Activated CD4-positive, alpha-beta memory T cell treated with anti-CD3 and anti-CD28 coated beads, Interleukin-2, amount 10 ng/mL, durations not matched to agents 7 days and 5 days (primary cell): ENCODE measurements around the gene EIF4H. TPM values are rescaled to one million over a fixed set of nuclear protein-coding genes. Genes with fewer than 3 reads are reported as not detected.
"Not testable (repeated sequence)": the region's sequence is repeated elsewhere in the genome, so short reads cannot be mapped to it uniquely, and the experiment has no call there.

Experiments used
- CTCF ChIA-PET: fragments of 350-600 bp; sonication (Branson Sonifier 250); formaldehyde crosslinking; loops from one replicate; lab custom pipeline; 2021; ENCODE audit warnings: antibody characterized with exemption, inconsistent platforms; lab: Charles Lee
- POLR2A ChIA-PET: fragments of 350-600 bp; sonication (Branson Sonifier 250); formaldehyde crosslinking; loops from one replicate; lab custom pipeline; 2021; ENCODE audit warnings: antibody characterized with exemption; lab: Charles Lee
- DNase-seq: peaks from one replicate; pipeline ENCODE4 v3.0.0-alpha.2; 2020
- H3K27ac Mint-ChIP-seq: one replicate; pipeline ENCODE4 v1.8.0; 2021; ENCODE audit warnings: mild to moderate bottlenecking, mixed read lengths
- H3K27me3 Mint-ChIP-seq: one replicate; pipeline ENCODE4 v1.8.0; 2021; ENCODE audit warnings: mixed read lengths
- H3K36me3 Mint-ChIP-seq: one replicate; pipeline ENCODE4 v1.8.0; 2021; ENCODE audit warnings: low read depth, mixed read lengths
- H3K4me1 Mint-ChIP-seq: one replicate; pipeline ENCODE4 v1.8.0; 2021; ENCODE audit warnings: mixed read lengths
- H3K4me3 Mint-ChIP-seq: one replicate; pipeline ENCODE4 v1.8.0; 2021; ENCODE audit warnings: mild to moderate bottlenecking, mixed read lengths
- H3K9me3 Mint-ChIP-seq: one replicate; pipeline ENCODE4 v1.8.0; 2021; ENCODE audit warnings: mixed read lengths
- total RNA-seq, 2 experiments: library from RNA; stranded (reverse); gene quantifications; one replicate each; pipeline ENCODE4 v1.2.3, GENCODE V29; 2021

The EIF4H gene
- total RNA-seq, 2 experiments from 2014 or later, result 295 to 320 TPM

DNA sequence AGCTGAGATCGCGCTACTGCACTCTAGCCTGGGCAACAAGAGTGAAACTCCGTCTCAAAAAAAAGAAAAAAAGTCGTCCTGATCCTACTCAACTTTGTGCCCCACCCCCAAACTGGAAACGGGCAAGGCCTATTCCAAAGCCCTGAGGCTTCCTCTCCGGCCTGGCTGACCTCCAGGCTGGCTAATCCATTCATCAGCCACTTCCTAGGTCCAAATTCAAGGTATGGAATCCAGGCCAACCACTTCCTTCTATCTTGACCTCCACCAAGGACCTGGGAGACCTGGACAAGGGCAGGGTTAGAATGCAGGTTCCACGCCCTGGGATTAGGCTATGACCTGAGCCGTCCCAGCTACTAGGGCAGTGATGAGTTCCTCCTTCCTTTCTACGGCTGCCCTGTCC, 20.4 kb upstream of the EIF4H start:
- ChIA-PET CTCF (no interaction called here), POLR2A (no interaction called here)
- Mint-ChIP-seq H3K9me3 (no peaks in the 10 kb centered on the region), H3K27ac (no peak overlapping the region), H3K27me3 (no peaks in the 10 kb centered on the region), H3K4me1 (no peaks in the 10 kb centered on the region), H3K4me3 (no peak overlapping the region), H3K36me3 (no peaks in the 10 kb centered on the region)
- no peak for DNase-seq

DNA sequence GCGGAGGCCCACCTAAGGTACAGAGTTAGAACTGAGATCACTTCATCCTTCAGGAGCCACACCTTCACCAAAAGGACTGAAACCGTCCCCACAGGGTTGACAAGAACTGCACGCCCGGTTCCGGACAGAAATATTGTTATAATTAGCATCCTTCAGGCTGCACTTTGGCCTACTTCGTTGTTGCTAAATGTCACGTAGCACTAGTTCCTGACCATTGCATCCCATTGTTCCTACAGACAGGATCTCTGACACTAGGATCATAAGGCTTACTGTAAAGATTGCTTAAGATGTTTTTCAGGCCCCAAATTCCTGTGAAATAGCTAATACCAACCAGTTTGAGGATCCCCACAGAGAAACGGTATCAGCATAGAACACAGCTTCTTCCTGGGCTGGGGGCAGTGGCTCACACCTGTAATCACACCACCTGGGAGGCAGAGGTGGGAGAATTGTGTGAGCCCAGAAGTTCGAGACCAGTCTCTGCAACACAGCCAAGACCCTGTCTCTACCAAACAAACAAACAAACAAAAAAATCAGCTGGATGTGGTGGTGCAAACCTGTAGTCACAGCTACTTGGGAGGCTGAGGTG, 18.3 kb upstream of the EIF4H start:
- no peak overlapping the region for H3K4me3 Mint-ChIP-seq
- H3K36me3 Mint-ChIP-seq, result no peaks in the 10 kb centered on the region
- no peaks in the 10 kb centered on the region for H3K9me3 Mint-ChIP-seq
- no peaks in the 10 kb centered on the region for H3K4me1 Mint-ChIP-seq
- DNase-seq, result no peak
- CTCF ChIA-PET, result no interaction called here
- POLR2A ChIA-PET, result no interaction called here
- no peak overlapping the region for H3K27ac Mint-ChIP-seq
- no peaks in the 10 kb centered on the region for H3K27me3 Mint-ChIP-seq

- no peak overlapping the region for H3K4me3 Mint-ChIP-seq
- POLR2A ChIA-PET, result no interaction called here
- H3K9me3 Mint-ChIP-seq, result no peaks in the 10 kb centered on the region
- CTCF ChIA-PET, result interaction anchor here (1.3 kb wide), 1 partner anchor 26 kb away, joined by 4 read pairs; no protein-coding TSS in a partner anchor
- H3K27me3 Mint-ChIP-seq, result no peaks in the 10 kb centered on the region
- no peak overlapping the region for H3K27ac Mint-ChIP-seq
- H3K36me3 Mint-ChIP-seq, result no peaks in the 10 kb centered on the region
- no peak for DNase-seq
- no peaks in the 10 kb centered on the region for H3K4me1 Mint-ChIP-seq
Measured at GRCh38 chr7:74157605-74158004, 16.6 kb upstream of the EIF4H start.

GRCh38 chr7:74164985-74165456, 9.1 kb upstream of the EIF4H start:
- ChIA-PET CTCF (interaction anchor here (0.6 to 1.4 kb wide), 2 partner anchors 16 to 497 kb away, joined by 3 read pairs; no protein-coding TSS in a partner anchor), POLR2A (interaction anchor here (1.4 kb wide), 1 partner anchor 9 kb away, joined by 10 read pairs; the partner anchor contains the start of gene EIF4H)
- DNase-seq, result no peak
- Mint-ChIP-seq H3K27ac (no peak overlapping the region), H3K4me1 (no peaks in the 10 kb centered on the region), H3K9me3 (no peaks in the 10 kb centered on the region), H3K27me3 (no peaks in the 10 kb centered on the region), H3K36me3 (no peaks in the 10 kb centered on the region), H3K4me3 (no peak overlapping the region)

- DNase-seq, result no peak
- no peaks in the 10 kb centered on the region for H3K9me3 Mint-ChIP-seq
- ChIA-PET POLR2A (no interaction called here), CTCF (no interaction called here)
- no peaks in the 10 kb centered on the region for H3K4me1 Mint-ChIP-seq
- H3K27ac Mint-ChIP-seq, result no peak overlapping the region
- no peaks in the 10 kb centered on the region for H3K36me3 Mint-ChIP-seq
- H3K4me3 Mint-ChIP-seq, result no peak overlapping the region
- no peaks in the 10 kb centered on the region for H3K27me3 Mint-ChIP-seq
Measured at GRCh38 chr7:74165867-74166593, 8.1 kb upstream of the EIF4H start.

GRCh38 chr7:74167324-74167723, 6.8 kb upstream of the EIF4H start:
- H3K4me1 Mint-ChIP-seq, POLR2A ChIA-PET, H3K27ac Mint-ChIP-seq, DNase-seq, H3K4me3 Mint-ChIP-seq, H3K36me3 Mint-ChIP-seq, H3K27me3 Mint-ChIP-seq, H3K9me3 Mint-ChIP-seq: not testable (repeated sequence)
- CTCF ChIA-PET, result interaction anchor here (0.6 to 1.2 kb wide), 5 partner anchors 10 to 100 kb away, joined by 3 to 4 read pairs (median 3); no protein-coding TSS in a partner anchor

DNA sequence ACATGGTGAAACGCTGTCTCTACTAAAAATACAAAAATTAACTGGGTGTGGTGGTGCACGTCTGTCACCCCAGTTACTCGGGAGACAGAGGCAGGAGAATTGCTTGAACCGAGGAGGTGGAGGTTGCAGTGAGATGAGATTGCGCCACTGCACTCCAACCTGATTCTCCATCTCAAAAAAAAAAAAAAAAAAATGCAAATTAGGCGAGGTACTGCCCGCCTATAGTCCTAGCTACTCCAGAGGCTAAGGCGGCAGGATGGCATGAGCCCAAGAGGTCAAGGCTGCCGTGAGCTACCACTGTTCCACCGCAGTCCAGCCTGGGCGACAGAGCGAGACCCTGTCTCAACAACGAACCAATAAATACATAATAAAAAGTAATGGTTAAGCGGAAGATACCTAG, 1.1 kb upstream of the EIF4H start:
- H3K27me3 Mint-ChIP-seq, result no peaks in the 10 kb centered on the region
- CTCF ChIA-PET, result interaction anchor here (3.4 kb wide), 1 partner anchor 11 kb away, joined by 24 read pairs; no protein-coding TSS in a partner anchor
- POLR2A ChIA-PET, result interaction anchor here (1.2 to 3.0 kb wide), 9 partner anchors 8 to 146 kb away, joined by 3 to 39 read pairs (median 10); partner anchors contain the start of gene LIMK1
- peak overlapping the region; percentile 82 for H3K4me3 Mint-ChIP-seq
- no peaks in the 10 kb centered on the region for H3K9me3 Mint-ChIP-seq
- H3K27ac Mint-ChIP-seq, result peak overlapping the region; percentile 66
- no peak for DNase-seq
- H3K36me3 Mint-ChIP-seq, result peaks cover 21% of the 10 kb centered on the region
- H3K4me1 Mint-ChIP-seq, result peaks cover 39% of the 10 kb centered on the region

DNA sequence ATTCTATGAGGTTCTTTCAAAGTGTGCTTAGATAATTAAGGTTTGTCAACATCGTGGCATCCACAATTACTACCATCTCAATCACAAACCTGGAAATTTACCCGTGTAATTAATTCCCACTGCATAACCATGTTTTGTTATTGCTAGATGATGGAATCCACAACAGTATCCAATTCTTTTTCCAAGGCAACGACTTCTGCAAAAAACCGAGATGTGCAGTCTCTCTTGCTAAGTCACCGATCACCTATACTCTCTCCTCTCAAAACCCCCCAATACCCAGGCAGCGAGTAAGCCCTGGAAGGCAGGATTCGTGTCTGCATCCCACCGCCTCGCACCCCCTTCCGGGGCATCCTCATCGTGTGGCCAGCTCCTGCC, 678 bp upstream of the EIF4H start:
- ChIA-PET CTCF (interaction anchor here (1.2 to 3.4 kb wide), 2 partner anchors 11 to 33 kb away, joined by 4 to 24 read pairs; no protein-coding TSS in a partner anchor), POLR2A (interaction anchor here (0.6 to 3.0 kb wide), 18 partner anchors 9 to 147 kb away, joined by 3 to 39 read pairs (median 4); partner anchors contain the start of gene LIMK1)
- H3K4me1 Mint-ChIP-seq, result peaks cover 43% of the 10 kb centered on the region
- H3K27me3 Mint-ChIP-seq, result no peaks in the 10 kb centered on the region
- no peaks in the 10 kb centered on the region for H3K9me3 Mint-ChIP-seq
- DNase-seq, result no peak
- H3K4me3 Mint-ChIP-seq, result peak overlapping the region; percentile 82
- peaks cover 21% of the 10 kb centered on the region for H3K36me3 Mint-ChIP-seq
- H3K27ac Mint-ChIP-seq, result peak overlapping the region; percentile 66

- POLR2A ChIA-PET, result interaction anchor here (0.6 to 3.0 kb wide), 26 partner anchors 9 to 436 kb away, joined by 3 to 39 read pairs (median 4); partner anchors contain the start of genes ABHD11 and LIMK1
- peaks cover 27% of the 10 kb centered on the region for H3K36me3 Mint-ChIP-seq
- H3K9me3 Mint-ChIP-seq, result no peaks in the 10 kb centered on the region
- no peaks in the 10 kb centered on the region for H3K27me3 Mint-ChIP-seq
- H3K4me3 Mint-ChIP-seq, result peak overlapping the region; percentile 95
- CTCF ChIA-PET, result interaction anchor here (0.5 to 3.4 kb wide), 10 partner anchors 10 to 227 kb away, joined by 3 to 24 read pairs (median 4); no protein-coding TSS in a partner anchor
- H3K27ac Mint-ChIP-seq, result peak overlapping the region; percentile 86
- DNase-seq, result peak; percentile 46
- peaks cover 51% of the 10 kb centered on the region for H3K4me1 Mint-ChIP-seq
Measured at GRCh38 chr7:74174606-74175082, 488 bp downstream of the EIF4H start.

DNA sequence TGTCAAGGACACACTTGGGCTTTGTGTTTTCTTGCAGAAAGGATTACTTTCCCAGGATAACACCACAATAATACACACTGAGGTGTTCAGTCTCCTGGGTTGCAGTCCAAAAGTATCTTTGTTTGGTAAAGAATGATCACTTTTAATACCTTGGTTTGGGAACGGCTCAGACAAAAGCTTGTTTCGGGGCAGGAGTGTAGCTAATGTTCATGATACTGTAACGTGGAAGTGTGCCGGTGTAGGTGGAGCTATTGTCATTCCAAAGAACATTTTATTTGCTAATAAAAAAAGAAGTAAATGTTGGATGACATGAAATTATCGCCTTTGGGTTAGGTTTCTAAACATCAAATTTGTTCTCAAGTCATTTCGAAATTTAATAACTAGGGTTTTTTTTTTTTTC, 1.2 kb downstream of the EIF4H start:
- H3K9me3 Mint-ChIP-seq, result no peaks in the 10 kb centered on the region
- no peaks in the 10 kb centered on the region for H3K27me3 Mint-ChIP-seq
- peaks cover 53% of the 10 kb centered on the region for H3K4me1 Mint-ChIP-seq
- H3K36me3 Mint-ChIP-seq, result peaks cover 27% of the 10 kb centered on the region
- POLR2A ChIA-PET, result interaction anchor here (1.0 to 3.0 kb wide), 17 partner anchors 8 to 437 kb away, joined by 3 to 39 read pairs (median 5); partner anchors contain the start of genes ABHD11 and LIMK1
- H3K4me3 Mint-ChIP-seq, result peak overlapping the region; percentile 95
- DNase-seq, result no peak
- peak overlapping the region; percentile 86 for H3K27ac Mint-ChIP-seq
- CTCF ChIA-PET, result interaction anchor here (0.6 to 3.4 kb wide), 9 partner anchors 9 to 393 kb away, joined by 3 to 24 read pairs (median 5); no protein-coding TSS in a partner anchor

DNA sequence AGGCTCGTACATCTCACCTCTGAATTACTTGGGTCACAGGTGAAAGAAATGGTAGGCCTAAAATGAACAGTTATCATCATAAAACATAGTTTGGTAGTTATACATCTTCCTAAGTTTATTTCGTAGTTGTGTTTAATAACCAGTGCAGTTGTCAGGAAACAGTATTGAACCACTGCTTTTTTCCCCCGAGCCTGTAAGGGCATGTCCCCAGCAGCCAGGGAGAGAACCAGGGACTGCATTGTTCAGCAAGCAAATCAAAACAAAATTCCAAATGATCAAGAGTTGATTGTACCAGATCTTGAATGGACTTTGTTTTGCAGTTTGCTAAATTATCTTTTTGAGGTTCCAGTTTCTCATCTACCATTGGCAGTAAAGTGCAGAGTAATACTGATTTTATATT, 2.4 kb downstream of the EIF4H start:
- Mint-ChIP-seq H3K4me3 (peak overlapping the region; percentile 95), H3K36me3 (peaks cover 27% of the 10 kb centered on the region), H3K27me3 (no peaks in the 10 kb centered on the region), H3K9me3 (no peaks in the 10 kb centered on the region), H3K27ac (no peak overlapping the region), H3K4me1 (peaks cover 60% of the 10 kb centered on the region)
- ChIA-PET CTCF (no interaction called here), POLR2A (interaction anchor here (1.2 to 4.0 kb wide), 2 partner anchors 78 to 93 kb away, joined by 3 to 20 read pairs; partner anchors contain the start of gene LIMK1)
- no peak for DNase-seq

DNA sequence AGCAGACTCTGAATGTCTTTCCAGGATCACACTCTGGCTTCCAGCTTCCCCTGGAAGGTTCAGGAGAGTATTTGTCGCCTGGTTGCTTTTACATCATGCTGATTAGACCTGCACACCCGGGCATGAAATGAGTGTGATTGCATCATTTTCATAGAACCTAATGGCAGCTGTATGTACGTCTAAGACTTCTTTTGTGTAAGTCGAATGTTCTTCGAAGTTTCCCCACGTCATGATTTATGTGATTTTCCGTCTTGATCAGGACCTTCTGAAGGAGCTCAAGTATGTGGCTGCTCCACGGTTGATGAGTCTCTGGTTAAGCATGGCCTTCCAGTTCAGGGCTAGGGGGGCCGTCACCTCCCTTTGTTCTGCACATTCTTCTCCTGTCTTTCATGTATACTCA, 4.5 kb downstream of the EIF4H start:
- ChIA-PET CTCF (interaction anchor here (0.8 to 2.7 kb wide), 7 partner anchors 10 to 324 kb away, joined by 3 to 15 read pairs (median 3); no protein-coding TSS in a partner anchor), POLR2A (interaction anchor here (0.7 to 4.0 kb wide), 4 partner anchors 11 to 95 kb away, joined by 3 to 20 read pairs (median 8); partner anchors contain the start of gene LIMK1)
- H3K27ac Mint-ChIP-seq, result peak overlapping the region; percentile 64
- no peak for DNase-seq
- H3K9me3 Mint-ChIP-seq, result no peaks in the 10 kb centered on the region
- H3K36me3 Mint-ChIP-seq, result peaks cover 40% of the 10 kb centered on the region
- no peaks in the 10 kb centered on the region for H3K27me3 Mint-ChIP-seq
- no peak overlapping the region for H3K4me3 Mint-ChIP-seq
- peaks cover 64% of the 10 kb centered on the region for H3K4me1 Mint-ChIP-seq
